OCI-LY7 (cell line): ENCODE measurements around the gene LPP. TPM values are rescaled to one million over a fixed set of nuclear protein-coding genes. Genes with fewer than 3 reads are reported as not detected.

Source experiments
- BruUV-seq: library from RNA; stranded (reverse); fragments of 400-500 nt; replicated peaks from 2 replicates; lab custom pipeline; 2021; lab: Mats Ljungman, UMichigan
- CTCF ChIA-PET: fragments of 300-600 bp; sonication (Branson Sonifier 250); formaldehyde crosslinking; loops from one replicate; lab custom pipeline; 2022; ENCODE audit warnings: antibody characterized with exemption; ENCODE audit not compliant: unreplicated experiment; lab: Charles Lee
- POLR2A ChIA-PET: fragments of 300-600 bp; sonication (Branson Sonifier 250); formaldehyde crosslinking; loops from one replicate; lab custom pipeline; 2022; ENCODE audit warnings: antibody characterized with exemption; lab: Charles Lee
- DNase-seq: peaks from one replicate; pipeline ENCODE4 v3.0.0-alpha.2; 2015; ENCODE audit warnings: low spot score
- H2AFZ ChIP-seq: fragments of 200-600 bp; sonication (generic), shearing (Covaris generic); 2 replicates; pipeline ENCODE4 v1.6.1; 2014; ENCODE audit warnings: mild to moderate bottlenecking, antibody characterized with exemption, low read length, moderate library complexity
- H3K27ac ChIP-seq: fragments of 200-600 bp; sonication (generic); 2 replicates; pipeline ENCODE4 v1.5.1; 2014; ENCODE audit warnings: mixed run types, low read depth, mild to moderate bottlenecking, moderate library complexity, low read length, inconsistent platforms; ENCODE audit not compliant: poor library complexity, severe bottlenecking
- H3K36me3 ChIP-seq: fragments of 200-600 bp; sonication (generic); 2 replicates; pipeline ENCODE4 v1.6.1; 2014; ENCODE audit warnings: mild to moderate bottlenecking, antibody characterized with exemption, low read length, moderate library complexity, mixed read lengths; ENCODE audit not compliant: insufficient read depth
- H3K4me1 ChIP-seq: fragments of 200-600 bp; sonication (generic); 2 replicates; pipeline ENCODE4 v1.5.1; 2014; ENCODE audit warnings: mild to moderate bottlenecking, low read length; ENCODE audit not compliant: insufficient read depth, poor library complexity, severe bottlenecking
- H3K4me2 ChIP-seq: fragments of 200-600 bp; sonication (generic); 2 replicates; pipeline ENCODE4 v1.6.1; 2014; ENCODE audit warnings: mild to moderate bottlenecking, low read length
- H3K4me3 ChIP-seq: fragments of 200-600 bp; sonication (generic); 2 replicates; pipeline ENCODE4 v1.5.1; 2014; ENCODE audit warnings: mild to moderate bottlenecking, low read depth, low read length; ENCODE audit not compliant: poor library complexity, severe bottlenecking
- H3K79me2 ChIP-seq: fragments of 200-600 bp; sonication (generic); 2 replicates; pipeline ENCODE4 v1.6.1; 2016; ENCODE audit warnings: low read depth, mild to moderate bottlenecking, low read length, moderate library complexity, mixed read lengths; ENCODE audit not compliant: insufficient read depth
- H3K9me2 ChIP-seq: fragments of 200-600 bp; sonication (generic); 2 replicates; pipeline ENCODE4 v1.6.1; 2016; ENCODE audit warnings: mild to moderate bottlenecking, low read length, mixed read lengths; ENCODE audit not compliant: insufficient read depth
- H3K9me3 ChIP-seq: fragments of 200-600 bp; sonication (generic); 2 replicates; pipeline ENCODE4 v1.6.1; 2014; ENCODE audit warnings: mild to moderate bottlenecking, mixed run types, low read length, mixed read lengths
- H4K20me1 ChIP-seq: fragments of 200-600 bp; sonication (generic); 2 replicates; pipeline ENCODE4 v1.6.1; 2014; ENCODE audit warnings: mild to moderate bottlenecking, antibody characterized with exemption, low read length, moderate library complexity, mixed read lengths; ENCODE audit not compliant: insufficient read depth
- EZH2phosphoT487 ChIP-seq: fragments of 200-600 bp; sonication (generic); IDR thresholded peaks from 2 replicates; pipeline ENCODE4 v1.6.1; 2018; ENCODE audit warnings: low read depth, borderline replicate concordance, mild to moderate bottlenecking, mixed run types, antibody characterized with exemption, low read length, moderate library complexity, mixed read lengths
- intact Hi-C: fragments of 100-400 bp; cut with micrococcal nuclease; formaldehyde crosslinking; loops from one replicate; pipeline ENCODE4 v1.10.0; 2022; ENCODE audit not compliant: unreplicated experiment
- total RNA-seq, 2 experiments: library from RNA; depleted of rRNA in 1 of 2; stranded (reverse); fragments of >200 nt in 1 of 2; shearing (Covaris generic) in 1 of 2; gene quantifications; 2 replicates each; pipeline ENCODE4 v1.2.3, GENCODE V29; 2014 to 2022
- TF ChIP-seq, protein P1 (sequence below): fragments of 200-600 bp; sonication (generic); conservative IDR thresholded peaks from 2 replicates; pipeline ENCODE4 v1.5.1; 2014; ENCODE audit warnings: mild to moderate bottlenecking, antibody characterized with exemption, low read length, moderate library complexity, mixed read lengths

LPP gene
- total RNA-seq, 2 experiments from 2014 or later: 10.9 to 119 TPM

DNA sequence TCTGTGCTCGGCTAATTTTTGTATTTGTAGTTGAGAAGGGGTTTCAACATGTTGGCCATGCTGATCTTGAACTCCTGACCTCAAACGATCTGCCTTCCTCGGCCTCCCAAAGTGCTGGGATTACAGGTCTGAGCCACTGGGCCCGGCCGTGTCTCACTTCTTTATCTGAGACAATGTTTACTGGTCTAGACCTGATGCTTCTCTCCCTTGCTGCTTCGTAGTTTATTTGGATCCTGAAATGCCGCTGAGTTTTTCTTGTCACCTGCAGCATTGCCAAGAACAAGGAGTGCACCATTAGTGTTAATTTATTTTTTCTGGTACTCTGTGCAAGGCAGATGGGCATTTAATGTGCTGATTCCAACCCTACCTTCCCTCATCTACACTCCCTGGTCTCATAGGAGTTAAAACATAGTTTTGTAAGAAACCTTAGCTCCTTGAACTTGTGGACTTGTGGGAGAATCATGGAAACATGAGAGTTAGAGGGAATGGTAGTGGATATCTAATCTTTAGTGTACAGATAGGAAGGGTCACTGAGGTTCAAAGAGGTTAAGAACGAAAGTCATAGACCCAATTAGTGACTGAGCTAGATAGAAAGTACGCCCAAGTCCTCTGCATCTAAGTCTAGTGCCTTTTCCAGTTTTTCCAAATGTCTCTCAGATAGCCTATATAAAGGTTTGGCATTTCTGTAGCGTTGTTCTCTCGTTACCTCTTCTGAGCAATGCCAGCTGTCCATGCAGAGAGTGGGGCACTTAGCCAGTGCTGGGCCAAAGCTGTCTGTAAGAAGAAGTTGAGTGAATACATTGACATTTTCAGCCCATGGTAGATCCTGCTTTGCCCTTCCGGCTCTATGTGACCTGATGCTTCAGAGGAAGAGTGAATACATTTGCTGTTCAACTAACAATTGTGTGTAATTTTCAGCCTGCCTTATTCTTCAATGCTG lies 244.1 kb downstream of the LPP start:
- Histone ChIP-seq H2AFZ (peak overlapping the region; percentile 75; the same call in 1 of the 2 replicates), H3K27ac (no peak overlapping the region), H3K4me3 (peak overlapping the region; percentile 50), H3K9me2 (no peaks in the 10 kb centered on the region), H4K20me1 (no peaks in the 10 kb centered on the region), H3K9me3 (peaks cover 5% of the 10 kb centered on the region; the same call in 1 of the 2 replicates), H3K79me2 (no peaks in the 10 kb centered on the region), H3K4me1 (peaks cover 40% of the 10 kb centered on the region), H3K4me2 (peak overlapping the region; percentile 75), H3K36me3 (peaks cover 10% of the 10 kb centered on the region; the same call in 1 of the 2 replicates)
- TF ChIP-seq EZH2phosphoT487: no peak
- TF ChIP-seq, protein P1, sequence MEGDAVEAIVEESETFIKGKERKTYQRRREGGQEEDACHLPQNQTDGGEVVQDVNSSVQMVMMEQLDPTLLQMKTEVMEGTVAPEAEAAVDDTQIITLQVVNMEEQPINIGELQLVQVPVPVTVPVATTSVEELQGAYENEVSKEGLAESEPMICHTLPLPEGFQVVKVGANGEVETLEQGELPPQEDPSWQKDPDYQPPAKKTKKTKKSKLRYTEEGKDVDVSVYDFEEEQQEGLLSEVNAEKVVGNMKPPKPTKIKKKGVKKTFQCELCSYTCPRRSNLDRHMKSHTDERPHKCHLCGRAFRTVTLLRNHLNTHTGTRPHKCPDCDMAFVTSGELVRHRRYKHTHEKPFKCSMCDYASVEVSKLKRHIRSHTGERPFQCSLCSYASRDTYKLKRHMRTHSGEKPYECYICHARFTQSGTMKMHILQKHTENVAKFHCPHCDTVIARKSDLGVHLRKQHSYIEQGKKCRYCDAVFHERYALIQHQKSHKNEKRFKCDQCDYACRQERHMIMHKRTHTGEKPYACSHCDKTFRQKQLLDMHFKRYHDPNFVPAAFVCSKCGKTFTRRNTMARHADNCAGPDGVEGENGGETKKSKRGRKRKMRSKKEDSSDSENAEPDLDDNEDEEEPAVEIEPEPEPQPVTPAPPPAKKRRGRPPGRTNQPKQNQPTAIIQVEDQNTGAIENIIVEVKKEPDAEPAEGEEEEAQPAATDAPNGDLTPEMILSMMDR: no peak
- BruUV-seq: no TSS peak
- intact Hi-C loops: no loop called here
- CTCF ChIA-PET: no interaction called here
- POLR2A ChIA-PET: interaction anchor here (0.6 to 3.0 kb wide), 5 partner anchors 12 to 415 kb away, joined by 3 to 18 read pairs (median 3); no protein-coding TSS in a partner anchor
- DNase-seq: no peak

DNA sequence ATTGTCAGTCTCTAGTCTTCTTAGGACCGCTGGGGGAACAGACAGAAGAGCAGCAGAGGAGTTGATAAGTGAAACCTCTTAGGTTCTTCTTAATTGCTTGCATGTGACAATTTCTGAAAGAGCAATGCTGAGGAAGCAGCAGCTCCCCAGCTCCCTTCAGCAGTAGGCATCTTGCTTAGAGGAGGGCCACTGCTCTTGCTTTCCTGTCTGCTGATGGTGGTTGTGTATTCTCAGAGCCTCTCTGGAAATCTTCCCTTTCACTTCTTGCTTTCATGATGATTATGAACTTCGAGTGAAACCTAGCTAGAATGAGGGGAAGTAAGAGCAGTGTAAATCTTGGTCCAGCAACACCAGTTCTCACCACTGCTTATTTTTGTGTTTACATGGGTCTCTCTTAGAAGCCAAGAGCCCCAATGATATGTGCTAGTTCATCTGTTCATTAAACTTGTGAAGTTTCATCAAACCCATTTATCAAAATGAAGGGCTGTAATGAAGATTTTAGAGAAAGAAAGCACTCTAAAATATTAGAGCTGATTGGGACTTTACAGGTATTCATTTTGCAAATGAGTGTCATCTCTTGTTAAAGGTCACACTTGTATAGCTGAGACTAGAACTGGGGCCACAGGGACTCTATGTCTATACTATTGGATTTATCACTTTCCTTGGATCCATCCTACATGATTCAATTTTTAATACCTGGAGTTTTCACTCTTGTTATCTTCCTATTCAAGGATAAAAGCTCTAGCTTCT lies 246.7 kb downstream of the LPP start:
- POLR2A ChIA-PET: interaction anchor here (0.5 to 3.6 kb wide), 21 partner anchors 9 to 674 kb away, joined by 3 to 21 read pairs (median 3); no protein-coding TSS in a partner anchor

More for the DNA sequence above, 246.7 kb downstream of the LPP start:
- no peak for TF ChIP-seq EZH2phosphoT487
- TF ChIP-seq, protein P1: no peak
- Histone ChIP-seq H3K4me2 (peak overlapping the region; percentile 31), H3K4me3 (no peak overlapping the region), H3K27ac (peak overlapping the region; percentile 48), H3K36me3 (peaks cover 10% of the 10 kb centered on the region; the same call in 1 of the 2 replicates), H4K20me1 (no peaks in the 10 kb centered on the region), H3K4me1 (peaks cover 46% of the 10 kb centered on the region), H2AFZ (peak overlapping the region; percentile 24; the same call in 1 of the 2 replicates), H3K9me3 (peaks cover 5% of the 10 kb centered on the region; the same call in 1 of the 2 replicates), H3K9me2 (no peaks in the 10 kb centered on the region), H3K79me2 (no peaks in the 10 kb centered on the region)
- CTCF ChIA-PET: interaction anchor here (1.2 kb wide), 1 partner anchor 21 kb away, joined by 3 read pairs; no protein-coding TSS in a partner anchor
- intact Hi-C loops: loop anchor here (2.0 to 5.0 kb wide), 4 partner anchors 16 to 658 kb away; no protein-coding TSS in a partner anchor
- BruUV-seq: no TSS peak
- peak; percentile 78 for DNase-seq
